Activated CD8-positive, alpha-beta memory T cell treated with anti-CD3 and anti-CD28 coated beads, Interleukin-2, amount 50 U/mL, for 1 hour (primary cell): ENCODE measurements around the gene APOB.

Experiments used
- DNase-seq: peaks from one replicate; pipeline ENCODE4 v3.0.0-alpha.2; 2020; ENCODE audit errors: extremely low read depth

The APOB gene

GRCh38 chr2:20972792-20973565, 70.9 kb downstream of the APOB start:
- DNase-seq: no peak

GRCh38 chr2:20972110-20972509, 71.8 kb downstream of the APOB start:
- no peak for DNase-seq

- no peak for DNase-seq
These were observed 73.8 kb downstream of the APOB start for GRCh38 chr2:20970068-20970467.

- no peak for DNase-seq
These were observed 77.7 kb downstream of the APOB start for GRCh38 chr2:20966061-20966595.

- no peak for DNase-seq
These were observed 78.7 kb downstream of the APOB start for GRCh38 chr2:20965221-20965620.

GRCh38 chr2:20963867-20964266, 80.0 kb downstream of the APOB start:
- DNase-seq: no peak

- DNase-seq: peak; percentile 4
These were observed 80.8 kb downstream of the APOB start for GRCh38 chr2:20962939-20963557.

- no peak for DNase-seq
These were observed 82.0 kb downstream of the APOB start for GRCh38 chr2:20961858-20962257.

- no peak for DNase-seq
These were observed 83.9 kb downstream of the APOB start for GRCh38 chr2:20960003-20960402.

- DNase-seq: no peak
These were observed 84.6 kb downstream of the APOB start for GRCh38 chr2:20959252-20959651.

GRCh38 chr2:20957788-20958525, 85.9 kb downstream of the APOB start:
- no peak for DNase-seq

- no peak for DNase-seq
These were observed 88.4 kb downstream of the APOB start for GRCh38 chr2:20955277-20956026.

- no peak for DNase-seq
These were observed 90.6 kb downstream of the APOB start for GRCh38 chr2:20953146-20953824.
